Sigmoid colon (tissue), 7 donors: Measurements from ENCODE around the gene FAM174A. TPM values are rescaled to one million over a fixed set of nuclear protein-coding genes. Genes with fewer than 3 reads are reported as not detected.

Experiments used
- DNase-seq: peaks from one replicate; pipeline ENCODE4 v3.0.0-alpha.2; 2019
- H3K27ac ChIP-seq, 4 donors: fragments of 200-600 bp; sonication (generic); one replicate each; pipeline ENCODE4 v1.5.1; 2016 to 2019; ENCODE audit warnings: mild to moderate bottlenecking in 1 of 4
- H3K27me3 ChIP-seq, 3 donors: fragments of 200-600 bp; sonication (generic); one replicate each; pipeline ENCODE4 v1.5.1; 2019; ENCODE audit warnings: mild to moderate bottlenecking in 1 of 3
- H3K36me3 ChIP-seq, 4 donors: fragments of 200-600 bp; sonication (generic); one replicate each; pipeline ENCODE4 v1.5.1; 2016 to 2019
- H3K4me1 ChIP-seq, 4 donors: fragments of 200-600 bp; sonication (generic); one replicate each; pipeline ENCODE4 v1.5.1; 2017 to 2019
- H3K4me3 ChIP-seq, 4 donors: fragments of 200-600 bp; sonication (generic); one replicate each; pipeline ENCODE4 v1.5.1; 2017 to 2019; ENCODE audit warnings: mild to moderate bottlenecking in 2 of 4, moderate library complexity in 1 of 4
- H3K9me3 ChIP-seq, 4 donors: fragments of 200-600 bp in 3 of 4; sonication (generic) in 3 of 4; one replicate each; pipeline versions ENCODE4 v1.5.1 to v1.6.1; 2013 to 2019
- CTCF ChIP-seq, 4 experiments: fragments of 450-650 bp in 3 of 4; fragments of 200-600 bp in 1 of 4; IDR thresholded peaks; one replicate each; pipeline ENCODE4 v1.5.1; 2016 to 2019; ENCODE audit warnings: antibody characterized with exemption in 4 of 4, mild to moderate bottlenecking in 3 of 4, moderate library complexity in 2 of 4
- EP300 ChIP-seq, 4 donors: sonication (generic); formaldehyde crosslinking; IDR thresholded peaks; one replicate each; pipeline ENCODE4 v1.6.1; 2017; ENCODE audit warnings: antibody characterized with exemption in 4 of 4
- POLR2A ChIP-seq, 2 donors: fragments of 450-650 bp; IDR thresholded peaks; one replicate each; pipeline ENCODE4 v1.6.1; 2016; ENCODE audit warnings: antibody characterized with exemption in 2 of 2, mild to moderate bottlenecking in 2 of 2, moderate library complexity in 2 of 2
- POLR2AphosphoS5 ChIP-seq, 4 donors: sonication (generic); formaldehyde crosslinking; IDR thresholded peaks; one replicate each; pipeline ENCODE4 v1.6.1; 2017; ENCODE audit warnings: antibody characterized with exemption in 4 of 4
- WGBS, 2 donors: extraction: QIAGEN DNeasy Blood & Tissue Kit; methylation state at CpG; one replicate each; pipeline ENCODE4 v1.1.7; 2013; 5-methylcytosine and 5-hydroxymethylcytosine counted together
- intact Hi-C: fragments of 100-400 bp; cut with DNase I; formaldehyde crosslinking; loops from one replicate; pipeline ENCODE4 v1.15.1; 2023
- polyA plus RNA-seq, 3 donors: library from polyadenylated mRNA; stranded (reverse); fragments of 200-250 nt; gene quantifications; one replicate each; pipeline ENCODE4 v1.2.3, GENCODE V29; 2013
- total RNA-seq, 4 donors: library from RNA; depleted of rRNA; stranded (reverse); fragments of >200 nt; gene quantifications; one replicate each; pipeline ENCODE4 v1.1.0, GENCODE V29; 2016
- donor health status: healthy with polysubstance abuse.
- donor health status: Bipolar disorder and iron deficiency.
- donor health status: healthy.

Gene FAM174A
- total and polyA plus RNA-seq, 7 donors: 10.8 to 33.2 (median 21.6) TPM

- intact Hi-C loops: no loop called here
These were observed 88.5 kb downstream of the FAM174A start for GRCh38 chr5:100623719-100624118.

GRCh38 chr5:100634937-100635534, 99.9 kb downstream of the FAM174A start:
- intact Hi-C loops: no loop called here
- H3K27ac ChIP-seq: no peak overlapping the region
- WGBS, 2 donors: 27 to 40% methylated on average over 1 of the region's 1 CpG
- no peaks in the 10 kb centered on the region for H3K9me3 ChIP-seq
- H3K36me3 ChIP-seq: no peaks in the 10 kb centered on the region
- H3K4me1 ChIP-seq: no peaks in the 10 kb centered on the region
- H3K4me3 ChIP-seq: no peak overlapping the region
- no peak for DNase-seq
- TF ChIP-seq POLR2AphosphoS5 (IDR thresholded peaks at IDR 0.05): no peak
- TF ChIP-seq CTCF (IDR thresholded peaks at IDR 0.05): no peak
- no peak for TF ChIP-seq EP300 (IDR thresholded peaks at IDR 0.05)
- TF ChIP-seq POLR2A (IDR thresholded peaks at IDR 0.05): no peak
- no peaks in the 10 kb centered on the region for H3K27me3 ChIP-seq

More at GRCh38 chr5:100623719-100624118, 88.5 kb downstream of the FAM174A start:
- Histone ChIP-seq H3K27ac (no peak overlapping the region), H3K4me1 (no peaks in the 10 kb centered on the region), H3K4me3 (no peak overlapping the region), H3K36me3 (no peaks in the 10 kb centered on the region), H3K27me3 (no peaks in the 10 kb centered on the region), H3K9me3 (no peaks in the 10 kb centered on the region)
- DNase-seq: no peak
- WGBS, 2 donors: 30 to 31% methylated on average over 2 of the region's 2 CpGs
- TF ChIP-seq POLR2A (IDR thresholded peaks at IDR 0.05) (no peak), CTCF (IDR thresholded peaks at IDR 0.05) (peak in 1 of 4 experiments; percentile 14)
